Measurements from ENCODE around the gene TMTC4.

DNA sequence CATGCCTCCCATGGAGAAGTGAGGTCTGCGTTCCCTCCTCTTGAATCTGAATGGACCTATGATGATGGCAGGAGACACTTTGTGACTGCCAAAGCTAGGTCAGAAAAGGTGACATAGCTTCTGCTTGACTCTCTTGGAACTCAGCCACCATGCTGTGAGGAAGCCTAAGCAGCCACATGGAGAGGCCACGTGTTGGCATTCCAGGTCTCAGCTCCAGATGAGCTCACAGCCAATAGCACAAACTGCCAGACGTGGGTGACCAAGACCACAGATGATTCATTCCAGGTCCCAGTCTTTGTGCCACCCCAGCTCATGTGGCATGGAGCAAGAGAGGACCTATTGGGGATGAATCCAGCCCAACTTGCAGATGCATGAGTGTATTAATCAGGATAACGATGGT is 77.3 kb downstream of the TMTC4 start:
- TF ChIP-seq, protein P1, sequence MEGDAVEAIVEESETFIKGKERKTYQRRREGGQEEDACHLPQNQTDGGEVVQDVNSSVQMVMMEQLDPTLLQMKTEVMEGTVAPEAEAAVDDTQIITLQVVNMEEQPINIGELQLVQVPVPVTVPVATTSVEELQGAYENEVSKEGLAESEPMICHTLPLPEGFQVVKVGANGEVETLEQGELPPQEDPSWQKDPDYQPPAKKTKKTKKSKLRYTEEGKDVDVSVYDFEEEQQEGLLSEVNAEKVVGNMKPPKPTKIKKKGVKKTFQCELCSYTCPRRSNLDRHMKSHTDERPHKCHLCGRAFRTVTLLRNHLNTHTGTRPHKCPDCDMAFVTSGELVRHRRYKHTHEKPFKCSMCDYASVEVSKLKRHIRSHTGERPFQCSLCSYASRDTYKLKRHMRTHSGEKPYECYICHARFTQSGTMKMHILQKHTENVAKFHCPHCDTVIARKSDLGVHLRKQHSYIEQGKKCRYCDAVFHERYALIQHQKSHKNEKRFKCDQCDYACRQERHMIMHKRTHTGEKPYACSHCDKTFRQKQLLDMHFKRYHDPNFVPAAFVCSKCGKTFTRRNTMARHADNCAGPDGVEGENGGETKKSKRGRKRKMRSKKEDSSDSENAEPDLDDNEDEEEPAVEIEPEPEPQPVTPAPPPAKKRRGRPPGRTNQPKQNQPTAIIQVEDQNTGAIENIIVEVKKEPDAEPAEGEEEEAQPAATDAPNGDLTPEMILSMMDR (IDR thresholded peaks at IDR 0.05): no peak
- no peak for TF ChIP-seq SIN3A (IDR thresholded peaks at IDR 0.05; ENCODE audit: borderline replicate concordance, insufficient read depth, low read depth, low read length)
- no peak for TF ChIP-seq POLR2AphosphoS5 (IDR thresholded peaks at IDR 0.05; ENCODE audit: low read depth, low read length)
- TF ChIP-seq, protein P2, sequence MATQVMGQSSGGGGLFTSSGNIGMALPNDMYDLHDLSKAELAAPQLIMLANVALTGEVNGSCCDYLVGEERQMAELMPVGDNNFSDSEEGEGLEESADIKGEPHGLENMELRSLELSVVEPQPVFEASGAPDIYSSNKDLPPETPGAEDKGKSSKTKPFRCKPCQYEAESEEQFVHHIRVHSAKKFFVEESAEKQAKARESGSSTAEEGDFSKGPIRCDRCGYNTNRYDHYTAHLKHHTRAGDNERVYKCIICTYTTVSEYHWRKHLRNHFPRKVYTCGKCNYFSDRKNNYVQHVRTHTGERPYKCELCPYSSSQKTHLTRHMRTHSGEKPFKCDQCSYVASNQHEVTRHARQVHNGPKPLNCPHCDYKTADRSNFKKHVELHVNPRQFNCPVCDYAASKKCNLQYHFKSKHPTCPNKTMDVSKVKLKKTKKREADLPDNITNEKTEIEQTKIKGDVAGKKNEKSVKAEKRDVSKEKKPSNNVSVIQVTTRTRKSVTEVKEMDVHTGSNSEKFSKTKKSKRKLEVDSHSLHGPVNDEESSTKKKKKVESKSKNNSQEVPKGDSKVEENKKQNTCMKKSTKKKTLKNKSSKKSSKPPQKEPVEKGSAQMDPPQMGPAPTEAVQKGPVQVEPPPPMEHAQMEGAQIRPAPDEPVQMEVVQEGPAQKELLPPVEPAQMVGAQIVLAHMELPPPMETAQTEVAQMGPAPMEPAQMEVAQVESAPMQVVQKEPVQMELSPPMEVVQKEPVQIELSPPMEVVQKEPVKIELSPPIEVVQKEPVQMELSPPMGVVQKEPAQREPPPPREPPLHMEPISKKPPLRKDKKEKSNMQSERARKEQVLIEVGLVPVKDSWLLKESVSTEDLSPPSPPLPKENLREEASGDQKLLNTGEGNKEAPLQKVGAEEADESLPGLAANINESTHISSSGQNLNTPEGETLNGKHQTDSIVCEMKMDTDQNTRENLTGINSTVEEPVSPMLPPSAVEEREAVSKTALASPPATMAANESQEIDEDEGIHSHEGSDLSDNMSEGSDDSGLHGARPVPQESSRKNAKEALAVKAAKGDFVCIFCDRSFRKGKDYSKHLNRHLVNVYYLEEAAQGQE (IDR thresholded peaks at IDR 0.05; ENCODE audit: insufficient read depth in 1 of 2, low read depth in 2 of 2, low read length in 1 of 2): no peak
